H1 (cell line): Measurements from ENCODE around the gene SUCLG2. TPM values are rescaled to one million over a fixed set of nuclear protein-coding genes. Genes with fewer than 3 reads are reported as not detected.

ENCODE experiments used
- RFX5 ChIP-seq: IDR thresholded peaks from 2 replicates; pipeline ENCODE4 v1.6.1; 2011; ENCODE audit warnings: low read depth, low read length, improper control_type of control experiment, borderline replicate concordance
- SIRT6 ChIP-seq: IDR thresholded peaks from one replicate; pipeline ENCODE4 v1.7.1; 2012; ENCODE audit warnings: low read length, inconsistent platforms
- polyA plus RNA-seq, 7 experiments: library from polyadenylated mRNA; depleted of rRNA in 3 of 7; stranded (reverse) in 5 of 7; unstranded in 2 of 7; fragments of >200 nt in 5 of 7; fragments of 200-250 nt in 2 of 7; gene quantifications; 1 replicate in 5 of 7; 2 replicates in 1 of 7; 4 replicates in 1 of 7; pipeline versions ENCODE4 v1.2.1 to v1.2.3, GENCODE V29; 2011 to 2013; ENCODE audit warnings: missing spikeins in 2 of 7, mixed read lengths in 2 of 7
- total RNA-seq: library from RNA; stranded (reverse); fragmentation: NEBNext Ultra II Directional; extraction: Animal tissue kit (Norgen Biotek cat#: 25700); gene quantifications from 2 replicates; pipeline ENCODE4 v1.2.1, GENCODE V29; 2021

Gene SUCLG2
- total and polyA plus RNA-seq, 2 of the 8 experiments (the other 6 are each of a cell fraction or from before 2014, with no cell fraction given), result 12.9 to 46.2 TPM

- TF ChIP-seq RFX5 (no peak), SIRT6 (no peak)
- TF ChIP-seq, all 59 proteins: peak for 0
These were observed 5.7 kb downstream of the SUCLG2 start (continued) for GRCh38 chr3:67648701-67649100.
